NCI-H2196 (cell line): Measurements from ENCODE around the gene SLC37A4.
"Not testable (repeated sequence)": the region's sequence is repeated elsewhere in the genome, so short reads cannot be mapped to it uniquely, and the experiment has no call there.

Source experiments
- DNase-seq: peaks from one replicate; lab custom pipeline; 2025; ENCODE audit not compliant: unreplicated experiment; lab: John Stamatoyannopoulos, UW

The SLC37A4 gene

GRCh38 chr11:119042927-119043326 is 12.2 kb upstream of the SLC37A4 start:
- DNase-seq, result no peak

DNA sequence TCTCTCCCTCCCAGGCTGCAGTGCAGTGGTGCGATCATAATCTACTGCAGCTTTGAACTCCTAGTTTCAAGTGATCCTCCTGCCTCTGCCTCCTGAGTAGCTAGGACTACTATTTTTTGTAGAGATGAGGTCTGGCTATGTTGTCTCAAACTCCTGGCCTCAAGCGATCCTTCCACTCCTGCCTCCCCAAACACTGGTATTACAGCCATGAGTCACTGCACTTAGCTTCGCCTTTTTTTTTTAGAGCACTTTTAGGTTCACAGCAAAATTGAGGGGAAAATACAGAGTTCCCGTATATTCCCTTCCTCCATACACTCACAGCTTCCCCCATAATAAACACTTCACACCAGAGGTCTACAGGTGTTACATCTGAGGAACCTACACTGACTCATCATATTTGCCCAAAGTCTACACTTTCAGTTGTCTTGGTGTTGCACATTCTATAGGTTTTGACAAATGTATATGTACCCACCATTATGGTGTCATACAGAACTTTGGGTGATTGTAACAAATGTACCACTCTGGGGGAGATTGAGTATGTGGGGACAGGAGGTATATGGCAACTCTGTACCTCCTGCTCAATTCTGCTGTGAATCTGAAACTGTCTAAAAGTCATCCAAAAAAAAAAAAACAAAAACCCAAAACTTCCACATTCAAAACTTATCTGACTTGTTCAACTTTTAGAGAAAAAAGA is 11.3 kb upstream of the SLC37A4 start:
- no peak for DNase-seq

- DNase-seq, result not testable (repeated sequence)
These were observed 8.8 kb upstream of the SLC37A4 start for GRCh38 chr11:119039471-119039870.

DNA sequence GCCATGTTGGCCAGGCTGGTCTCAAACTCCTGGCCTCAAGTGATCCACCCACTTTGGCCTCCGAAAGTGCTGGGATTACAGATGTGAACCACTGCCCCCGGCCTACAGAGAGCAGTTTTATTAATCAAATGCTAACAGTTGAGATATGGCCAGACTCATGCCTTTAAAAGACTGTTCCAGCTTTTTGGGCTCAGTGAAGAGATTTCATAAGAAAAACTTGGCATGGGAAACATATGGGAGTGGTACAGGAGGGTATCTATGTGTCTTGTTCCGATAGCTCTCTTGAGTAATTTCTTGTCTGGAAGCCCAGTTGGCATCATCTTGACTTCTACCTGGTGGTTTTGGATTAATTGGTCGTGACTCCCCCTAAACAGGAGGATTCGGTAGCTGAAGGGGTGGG is 8.2 kb upstream of the SLC37A4 start:
- DNase-seq, result no peak

DNA sequence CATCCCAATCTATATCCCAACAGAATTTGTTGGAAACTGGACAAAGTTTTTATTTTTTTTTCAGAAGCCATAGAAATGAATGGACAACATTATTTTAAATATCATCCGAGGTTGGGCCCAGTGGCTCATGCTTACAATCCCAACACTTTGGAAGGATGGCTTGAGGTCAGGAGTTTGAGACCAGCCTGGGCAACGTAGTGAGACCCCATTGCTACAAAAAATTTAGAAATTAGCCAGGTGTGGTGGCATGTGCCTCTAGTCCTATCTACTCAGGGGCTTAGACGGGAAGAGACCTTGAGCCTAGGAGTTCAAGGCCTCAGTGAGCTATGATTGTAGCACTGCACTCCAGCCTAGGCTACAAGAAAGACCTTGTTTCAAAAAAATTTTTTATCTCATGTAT is 4.1 kb upstream of the SLC37A4 start:
- no peak for DNase-seq

- DNase-seq, result not testable (repeated sequence)
These were observed 2.7 kb upstream of the SLC37A4 start for GRCh38 chr11:119033421-119033820.

GRCh38 chr11:119031912-119032280 is 1.2 kb upstream of the SLC37A4 start:
- DNase-seq, result no peak

- DNase-seq, result no peak
These were observed 698 bp downstream of the SLC37A4 start for GRCh38 chr11:119030029-119030328.

- no peak for DNase-seq
These were observed 1.2 kb downstream of the SLC37A4 start for GRCh38 chr11:119029340-119030028.

- no peak for DNase-seq
These were observed 1.7 kb downstream of the SLC37A4 start for GRCh38 chr11:119029069-119029339.

DNA sequence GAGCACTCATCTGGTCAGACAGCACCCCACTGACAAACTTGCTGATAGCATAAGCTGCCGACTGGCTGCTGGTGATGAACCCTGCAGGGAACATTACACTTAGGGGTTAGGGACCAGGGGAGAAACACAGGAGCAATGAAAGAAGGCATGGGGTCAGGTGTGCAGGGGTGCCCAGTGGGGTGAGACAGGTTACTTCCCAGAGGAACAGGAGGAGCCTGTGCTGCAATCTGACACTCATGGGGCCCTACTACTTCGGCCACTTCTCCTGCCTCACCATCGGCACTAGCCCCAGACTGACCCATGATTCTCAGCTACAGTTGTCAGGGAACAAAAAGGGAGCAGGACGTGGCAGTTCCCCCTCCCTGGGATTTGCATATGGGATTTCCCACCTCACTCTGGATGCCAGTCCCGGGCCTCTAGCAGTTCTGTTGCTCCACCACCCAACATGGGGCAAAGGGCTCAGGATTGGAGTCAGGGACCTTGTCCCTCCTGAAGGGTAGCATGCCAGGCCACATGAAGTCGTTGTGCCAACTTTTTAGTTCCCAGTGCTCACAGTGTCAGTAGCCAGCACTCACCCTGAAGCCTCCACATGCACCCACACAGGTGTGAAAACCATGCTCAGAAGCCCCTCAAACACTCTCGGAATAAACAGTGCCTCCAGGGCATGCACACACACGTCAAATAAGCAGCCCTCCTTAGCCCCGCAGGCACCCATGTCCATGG is 2.2 kb downstream of the SLC37A4 start:
- DNase-seq, result no peak

GRCh38 chr11:119027561-119028345 is 2.9 kb downstream of the SLC37A4 start:
- no peak for DNase-seq

DNA sequence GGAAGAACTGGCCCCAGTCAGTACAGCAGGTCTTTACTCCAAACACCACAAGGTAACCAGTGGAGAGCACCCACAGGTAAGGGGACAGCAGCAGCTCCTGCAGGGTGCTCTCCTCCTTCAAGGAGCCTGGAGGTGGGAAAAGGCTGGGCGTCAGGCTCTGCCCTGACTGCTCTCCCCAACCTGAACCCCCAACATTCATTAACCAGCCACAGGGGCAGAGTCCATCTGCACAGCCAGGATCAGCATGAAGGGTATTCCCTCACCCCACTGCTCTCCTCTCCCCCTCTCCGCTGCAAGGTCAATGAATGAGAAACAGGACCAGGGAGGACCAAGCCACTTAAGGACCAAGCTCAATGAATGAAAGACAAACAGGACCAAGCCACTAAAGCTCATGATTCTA is 3.7 kb downstream of the SLC37A4 start:
- no peak for DNase-seq

DNA sequence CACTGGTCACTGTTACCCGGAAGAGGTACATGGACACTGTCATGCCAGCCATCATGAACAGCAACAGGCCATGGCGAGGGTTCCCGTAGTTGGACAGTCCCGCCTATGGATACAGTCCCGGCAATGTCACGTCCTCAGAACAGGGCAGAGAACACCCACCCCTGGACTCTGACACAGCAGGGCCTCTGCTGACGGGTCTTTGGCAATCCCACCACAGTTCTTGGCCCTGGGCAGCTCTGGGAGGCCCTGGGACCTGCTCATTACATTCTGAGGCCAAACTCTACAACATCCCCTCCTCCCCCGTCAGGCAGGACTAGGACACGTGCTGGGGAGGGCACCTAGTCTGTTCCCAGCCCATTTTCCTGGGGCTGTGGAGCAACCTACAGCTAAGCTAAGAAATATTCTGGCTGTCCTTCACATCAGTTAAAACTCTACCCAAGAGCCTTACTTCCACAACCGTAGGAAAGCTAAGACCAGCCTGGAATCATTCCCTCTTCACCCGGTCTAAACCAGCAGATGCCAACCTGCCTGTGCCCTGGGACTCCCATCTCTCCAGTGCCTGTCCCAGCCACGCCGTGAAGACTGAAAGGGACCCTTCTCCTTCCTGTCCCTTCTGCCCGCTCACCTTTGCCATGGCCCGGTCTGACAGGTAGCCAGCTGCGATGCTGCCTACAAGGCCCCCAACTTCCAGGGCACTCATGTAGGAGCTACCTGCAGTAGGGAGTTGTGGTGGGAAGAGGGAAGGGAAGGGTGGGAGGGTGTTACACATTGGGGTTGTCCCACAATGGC is 4.5 kb downstream of the SLC37A4 start:
- DNase-seq, result no peak

DNA sequence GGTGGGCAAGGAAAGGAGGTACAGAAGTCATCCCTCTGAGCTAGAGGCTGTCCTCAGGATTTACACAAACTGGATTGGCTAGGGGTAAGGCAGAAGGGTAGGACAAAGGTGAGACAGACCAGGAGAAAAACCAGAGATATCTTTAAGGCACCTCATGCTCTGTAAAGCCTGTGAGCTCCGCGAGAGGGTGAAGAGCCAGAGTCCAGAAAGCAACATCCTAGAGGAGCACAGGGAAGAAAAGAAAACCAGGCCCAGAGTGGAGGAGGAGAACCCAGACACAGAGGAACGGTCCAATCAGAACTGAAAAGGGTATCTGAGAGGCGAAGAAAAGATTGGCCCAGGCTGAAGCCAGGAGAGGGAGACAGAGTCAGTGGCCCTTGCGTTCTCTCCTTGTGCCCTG is 5.1 kb downstream of the SLC37A4 start:
- no peak for DNase-seq

DNA sequence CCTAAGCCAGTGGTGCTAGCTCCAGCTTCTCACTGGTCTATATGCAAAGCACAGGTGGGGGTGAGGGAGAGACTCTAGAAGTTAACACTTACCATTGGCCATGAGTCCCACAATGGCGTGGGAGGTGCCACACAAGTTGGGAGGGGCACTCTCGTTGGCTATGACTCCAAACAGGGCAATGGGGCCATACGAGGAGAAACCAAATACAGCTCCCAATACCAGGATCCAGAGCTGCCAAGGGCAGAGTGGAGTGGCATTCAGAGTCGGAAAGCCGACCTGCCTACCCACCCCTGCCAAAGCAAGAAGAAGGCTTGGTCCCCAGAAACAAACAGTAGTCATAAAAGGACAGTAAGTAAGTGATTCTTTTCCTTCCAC is 5.6 kb downstream of the SLC37A4 start:
- no peak for DNase-seq

- no peak for DNase-seq
These were observed 6.1 kb downstream of the SLC37A4 start for GRCh38 chr11:119024430-119025098.

DNA sequence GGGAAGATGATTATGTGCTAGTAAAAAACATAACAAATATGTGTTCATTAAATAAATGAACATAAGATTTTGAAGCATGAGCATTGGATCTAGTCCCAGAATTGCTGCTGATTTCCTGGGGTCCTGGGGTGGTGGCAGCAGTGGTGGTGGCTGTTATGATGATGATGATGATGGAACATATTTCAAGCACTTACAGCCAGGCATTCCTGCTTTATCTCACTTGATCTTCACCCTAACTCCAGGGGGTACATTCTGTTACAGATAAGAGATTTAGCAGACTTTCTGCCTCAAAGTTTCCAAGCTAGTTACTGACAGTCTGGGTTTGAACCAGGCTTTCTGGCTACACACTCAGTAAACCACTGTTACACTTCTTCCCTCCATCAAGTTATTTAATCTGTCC is 6.9 kb downstream of the SLC37A4 start:
- DNase-seq, result no peak

DNA sequence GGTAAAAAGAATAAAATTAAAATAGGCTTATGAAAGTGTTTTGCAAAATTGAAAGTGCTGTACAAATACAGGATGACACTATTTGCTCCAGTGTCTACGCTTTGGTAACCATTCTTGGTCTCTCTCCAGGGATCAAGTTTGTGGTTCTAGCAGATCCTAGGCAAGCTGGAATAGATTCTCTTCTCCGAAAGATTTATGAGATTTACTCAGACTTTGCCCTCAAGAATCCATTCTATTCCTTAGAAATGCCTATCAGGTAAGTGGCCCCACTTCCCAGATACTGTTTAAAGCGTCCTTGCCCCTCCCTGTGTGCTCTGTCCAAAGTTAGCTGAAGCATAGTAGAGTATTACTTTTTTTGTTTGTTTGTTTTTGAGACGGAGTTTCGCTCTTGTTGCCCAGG is 9.0 kb downstream of the SLC37A4 start:
- DNase-seq, result no peak

GRCh38 chr11:119019996-119020395 is 10.7 kb downstream of the SLC37A4 start:
- DNase-seq, result no peak
